K562 treated with DMSO at 1 percent for 24 hours (cell line): Measurements from ENCODE around the gene DCBLD2. TPM values are rescaled to one million over a fixed set of nuclear protein-coding genes. Genes with fewer than 3 reads are reported as not detected.

Experiments used
- total RNA-seq: library from RNA; unstranded; fragments of 300-600 nt; gene quantifications from 2 replicates; pipeline ENCODE4 v1.2.3, GENCODE V29; 2022; ENCODE audit warnings: low read depth; ENCODE audit not compliant: insufficient read depth

The DCBLD2 gene, protein sequence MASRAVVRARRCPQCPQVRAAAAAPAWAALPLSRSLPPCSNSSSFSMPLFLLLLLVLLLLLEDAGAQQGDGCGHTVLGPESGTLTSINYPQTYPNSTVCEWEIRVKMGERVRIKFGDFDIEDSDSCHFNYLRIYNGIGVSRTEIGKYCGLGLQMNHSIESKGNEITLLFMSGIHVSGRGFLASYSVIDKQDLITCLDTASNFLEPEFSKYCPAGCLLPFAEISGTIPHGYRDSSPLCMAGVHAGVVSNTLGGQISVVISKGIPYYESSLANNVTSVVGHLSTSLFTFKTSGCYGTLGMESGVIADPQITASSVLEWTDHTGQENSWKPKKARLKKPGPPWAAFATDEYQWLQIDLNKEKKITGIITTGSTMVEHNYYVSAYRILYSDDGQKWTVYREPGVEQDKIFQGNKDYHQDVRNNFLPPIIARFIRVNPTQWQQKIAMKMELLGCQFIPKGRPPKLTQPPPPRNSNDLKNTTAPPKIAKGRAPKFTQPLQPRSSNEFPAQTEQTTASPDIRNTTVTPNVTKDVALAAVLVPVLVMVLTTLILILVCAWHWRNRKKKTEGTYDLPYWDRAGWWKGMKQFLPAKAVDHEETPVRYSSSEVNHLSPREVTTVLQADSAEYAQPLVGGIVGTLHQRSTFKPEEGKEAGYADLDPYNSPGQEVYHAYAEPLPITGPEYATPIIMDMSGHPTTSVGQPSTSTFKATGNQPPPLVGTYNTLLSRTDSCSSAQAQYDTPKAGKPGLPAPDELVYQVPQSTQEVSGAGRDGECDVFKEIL
- 4.0 and 4.7 TPM in 2 replicates for total RNA-seq

DNA sequence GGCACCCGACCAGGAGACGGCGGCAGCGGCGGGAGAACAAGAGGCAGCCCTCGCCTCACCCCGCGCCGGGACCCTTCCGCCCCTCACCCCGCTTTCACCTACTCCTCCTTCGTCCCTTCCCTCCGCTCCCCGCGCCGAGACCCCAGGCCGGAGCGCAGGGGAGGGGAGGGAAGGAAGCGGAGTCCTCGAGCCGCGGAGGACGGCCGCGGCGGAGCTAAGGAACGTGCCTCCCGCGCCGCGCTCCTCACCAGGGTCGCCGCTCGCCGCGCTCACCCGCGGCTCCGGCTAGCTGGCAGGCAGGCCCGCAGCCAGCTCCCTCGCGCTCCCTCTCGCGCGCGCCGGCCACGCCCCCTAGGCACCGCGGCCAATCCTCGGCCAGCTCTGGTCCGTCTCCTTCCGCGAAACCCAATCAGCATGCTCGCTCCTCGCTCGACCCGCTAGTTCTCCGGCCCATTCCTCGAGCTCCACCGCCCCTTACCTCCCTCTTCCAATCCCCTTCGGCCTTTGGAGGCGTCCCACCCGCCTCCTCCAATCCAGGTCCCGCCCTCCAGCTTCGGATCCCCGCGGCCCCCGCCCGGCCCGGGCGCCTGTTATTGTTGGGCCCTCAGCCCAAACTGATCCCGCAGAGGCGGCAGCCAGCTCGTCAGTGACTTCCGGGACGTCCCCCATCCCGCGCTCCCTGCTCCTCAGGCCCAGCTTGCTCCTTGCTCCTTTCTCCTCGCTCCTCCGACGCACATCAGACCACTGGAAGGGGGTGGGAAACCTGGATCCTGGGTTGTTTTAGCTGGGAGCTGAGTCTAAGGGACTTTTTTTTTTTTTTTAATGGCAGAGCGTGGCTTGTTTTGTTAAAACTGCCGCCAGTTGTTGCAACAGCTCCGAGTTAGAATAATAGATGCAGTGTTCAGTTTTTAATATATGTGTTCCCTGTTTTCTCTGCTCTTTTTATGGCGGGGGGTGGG is at the start of gene DCBLD2:
TSS of gene DCBLD2 (minus strand) at position 304 of the 959 bp plus-strand sequence. CDS start 369 bp downstream, outside the sequence.

DNA sequence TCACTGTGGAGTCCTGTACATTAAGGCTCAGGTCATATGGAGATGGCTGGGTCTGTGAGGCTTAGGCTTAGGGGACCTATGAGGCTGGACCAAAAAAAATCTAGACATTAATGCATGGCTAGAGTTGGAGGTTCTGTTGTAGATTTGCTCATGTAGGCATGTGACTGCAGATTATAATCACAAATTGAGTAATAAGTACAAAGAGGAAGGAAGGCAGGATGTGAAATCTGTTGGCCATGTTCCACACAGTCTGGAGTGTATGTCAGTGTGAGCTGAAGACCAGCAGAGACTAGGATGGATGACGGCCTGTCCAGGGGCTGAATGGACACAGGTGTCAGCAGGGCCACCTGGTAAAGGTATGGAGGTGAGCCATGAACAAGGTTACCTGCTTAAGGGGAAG is 138.4 kb downstream of the DCBLD2 start, which contains the start of gene ST3GAL6:
TSS of gene ST3GAL6 (plus strand) at position 265 of the 400 bp plus-strand sequence. CDS start 5,101 bp downstream, outside the sequence.

Other genes starting within 250 kb of the DCBLD2 start
- not detected in 2 replicates for gene ST3GAL6, start 138.4 kb downstream of the DCBLD2 start, total RNA-seq